NCI-H526 treated with DMSO at 0.1 percent for 48 hours (cell line): ENCODE results near the gene BCLAF1.

ENCODE experiments used
- DNase-seq: peaks from one replicate; lab custom pipeline; 2025; lab: John Stamatoyannopoulos, UW

BCLAF1 gene

GRCh38 chr6:136289579-136290409 lies at the start of gene BCLAF1:
BCLAF1 (minus strand) TSS chr6:136289846; CDS start chr6:136279866, 9,980 bp downstream.
- peak; percentile 98 for DNase-seq

GRCh38 chr6:136338486-136338885 lies 48.8 kb upstream of the BCLAF1 start:
- no peak for DNase-seq

- no peak for DNase-seq
These were observed 48.0 kb upstream of the BCLAF1 start for GRCh38 chr6:136337606-136338005.

- DNase-seq = no peak
These were observed 47.5 kb upstream of the BCLAF1 start for GRCh38 chr6:136337121-136337520.

- no peak for DNase-seq
These were observed 46.2 kb upstream of the BCLAF1 start for GRCh38 chr6:136335736-136336363.

- no peak for DNase-seq
These were observed 45.2 kb upstream of the BCLAF1 start for GRCh38 chr6:136334853-136335252.

GRCh38 chr6:136334465-136334846 lies 44.8 kb upstream of the BCLAF1 start:
- no peak for DNase-seq

GRCh38 chr6:136333824-136334464 lies 44.3 kb upstream of the BCLAF1 start:
- DNase-seq = no peak

GRCh38 chr6:136331461-136331860 lies 41.8 kb upstream of the BCLAF1 start:
- DNase-seq = no peak

GRCh38 chr6:136330634-136331033 lies 41.0 kb upstream of the BCLAF1 start:
- DNase-seq = no peak

- DNase-seq = peak; percentile 83
These were observed 36.5 kb upstream of the BCLAF1 start for GRCh38 chr6:136326038-136326553.

- DNase-seq = no peak
These were observed 35.2 kb upstream of the BCLAF1 start for GRCh38 chr6:136324686-136325380.

GRCh38 chr6:136323431-136324112 lies 33.9 kb upstream of the BCLAF1 start:
- no peak for DNase-seq

GRCh38 chr6:136319732-136320131 lies 30.1 kb upstream of the BCLAF1 start:
- DNase-seq = no peak

GRCh38 chr6:136318676-136319075 lies 29.0 kb upstream of the BCLAF1 start:
- DNase-seq = no peak

- DNase-seq = no peak
These were observed 28.3 kb upstream of the BCLAF1 start for GRCh38 chr6:136317971-136318370.

GRCh38 chr6:136317021-136317694 lies 27.5 kb upstream of the BCLAF1 start:
- DNase-seq = peak; percentile 51

- no peak for DNase-seq
These were observed 25.9 kb upstream of the BCLAF1 start for GRCh38 chr6:136315594-136315993.

- no peak for DNase-seq
These were observed 23.3 kb upstream of the BCLAF1 start for GRCh38 chr6:136312975-136313374.

- DNase-seq = no peak
These were observed 20.2 kb upstream of the BCLAF1 start for GRCh38 chr6:136309729-136310311.

- no peak for DNase-seq
These were observed 19.5 kb upstream of the BCLAF1 start for GRCh38 chr6:136309171-136309570.
